Measurements from ENCODE around the gene ARPP21.

- TF ChIP-seq POLR2A (IDR thresholded peaks at IDR 0.05; ENCODE audit: low read length) (no peak), GATA1 (IDR thresholded peaks at IDR 0.05; ENCODE audit: low read depth, low read length) (no peak)
Observed at GRCh38 chr3:35724106-35724505, 84.8 kb downstream of the ARPP21 start.
